ENCODE data around the gene C10orf67. TPM values are rescaled to one million over a fixed set of nuclear protein-coding genes. Genes with fewer than 3 reads are reported as not detected.
"Not testable (repeated sequence)": the region's sequence is repeated elsewhere in the genome, so short reads cannot be mapped to it uniquely, and the experiment has no call there.

The C10orf67 gene
- total and polyA plus RNA-seq, 7 donors = 0.04 TPM; not detected in 6

DNA sequence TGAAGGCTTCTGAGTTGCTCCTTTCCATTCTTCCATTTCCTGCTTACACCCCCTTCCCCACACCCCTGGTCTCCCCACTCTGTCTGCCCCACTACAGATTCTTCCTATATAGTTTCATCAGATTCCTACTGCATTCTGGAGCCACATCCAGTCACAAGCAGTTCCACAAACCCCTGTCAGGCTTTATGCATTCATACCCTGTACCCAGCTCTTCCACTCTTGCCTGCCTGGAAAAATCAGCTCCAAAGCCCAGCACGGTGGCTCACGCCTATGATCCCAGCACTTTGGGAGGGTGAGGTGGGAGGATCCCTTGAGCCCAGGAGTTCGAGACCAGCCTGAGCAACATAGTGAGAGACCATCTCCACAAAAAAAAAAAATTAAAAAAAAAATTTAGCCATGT is 60.4 kb downstream of the C10orf67 start:
- 57 to 67% methylated on average over 3 of the region's 3 CpGs for WGBS, 2 donors
- no peaks in the 10 kb centered on the region for H3K36me3 ChIP-seq
- H3K27me3 ChIP-seq = no peaks in the 10 kb centered on the region
- DNase-seq = no peak
- intact Hi-C loops (cut with DNase I) = no loop called here
- no peaks in the 10 kb centered on the region for H3K4me1 ChIP-seq
- no peaks in the 10 kb centered on the region for H3K9me3 ChIP-seq
- no peak overlapping the region for H3K4me3 ChIP-seq
- no peak overlapping the region for H3K27ac ChIP-seq
- no peak for TF ChIP-seq POLR2A (IDR thresholded peaks at IDR 0.05)
- TF ChIP-seq EP300 (IDR thresholded peaks at IDR 0.05) = no peak
- TF ChIP-seq POLR2AphosphoS5 (IDR thresholded peaks at IDR 0.05) = no peak
- TF ChIP-seq, protein P1, sequence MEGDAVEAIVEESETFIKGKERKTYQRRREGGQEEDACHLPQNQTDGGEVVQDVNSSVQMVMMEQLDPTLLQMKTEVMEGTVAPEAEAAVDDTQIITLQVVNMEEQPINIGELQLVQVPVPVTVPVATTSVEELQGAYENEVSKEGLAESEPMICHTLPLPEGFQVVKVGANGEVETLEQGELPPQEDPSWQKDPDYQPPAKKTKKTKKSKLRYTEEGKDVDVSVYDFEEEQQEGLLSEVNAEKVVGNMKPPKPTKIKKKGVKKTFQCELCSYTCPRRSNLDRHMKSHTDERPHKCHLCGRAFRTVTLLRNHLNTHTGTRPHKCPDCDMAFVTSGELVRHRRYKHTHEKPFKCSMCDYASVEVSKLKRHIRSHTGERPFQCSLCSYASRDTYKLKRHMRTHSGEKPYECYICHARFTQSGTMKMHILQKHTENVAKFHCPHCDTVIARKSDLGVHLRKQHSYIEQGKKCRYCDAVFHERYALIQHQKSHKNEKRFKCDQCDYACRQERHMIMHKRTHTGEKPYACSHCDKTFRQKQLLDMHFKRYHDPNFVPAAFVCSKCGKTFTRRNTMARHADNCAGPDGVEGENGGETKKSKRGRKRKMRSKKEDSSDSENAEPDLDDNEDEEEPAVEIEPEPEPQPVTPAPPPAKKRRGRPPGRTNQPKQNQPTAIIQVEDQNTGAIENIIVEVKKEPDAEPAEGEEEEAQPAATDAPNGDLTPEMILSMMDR (IDR thresholded peaks at IDR 0.05) = no peak

DNA sequence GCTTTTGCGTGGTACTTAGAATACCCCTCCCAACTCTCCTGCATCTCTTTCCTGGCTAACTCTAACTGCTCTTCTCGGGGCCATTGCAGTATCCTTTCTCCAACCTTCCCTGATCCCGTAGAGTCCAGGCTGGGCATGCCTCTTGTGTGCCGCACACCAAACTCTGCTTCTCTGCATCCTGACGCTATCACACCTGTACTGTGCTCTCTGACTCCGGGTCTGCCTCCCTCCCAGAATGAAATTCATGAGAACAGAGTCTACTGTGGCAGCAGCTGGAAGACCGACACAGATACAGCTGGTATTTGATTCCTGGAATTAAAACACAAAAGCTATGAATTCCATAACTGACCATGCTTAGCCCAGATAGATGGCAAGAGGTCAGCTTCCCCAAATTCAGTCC is 60.9 kb downstream of the C10orf67 start:
- no peak for DNase-seq
- Histone ChIP-seq H3K4me3 (no peak overlapping the region), H3K9me3 (no peaks in the 10 kb centered on the region), H3K27ac (no peak overlapping the region), H3K4me1 (no peaks in the 10 kb centered on the region), H3K27me3 (no peaks in the 10 kb centered on the region), H3K36me3 (no peaks in the 10 kb centered on the region)
- WGBS, 2 donors = 60 to 66% methylated on average over 7 of the region's 7 CpGs
- intact Hi-C loops (cut with DNase I) = no loop called here
- TF ChIP-seq POLR2A (IDR thresholded peaks at IDR 0.05) = no peak
- no peak for TF ChIP-seq POLR2AphosphoS5 (IDR thresholded peaks at IDR 0.05)
- TF ChIP-seq EP300 (IDR thresholded peaks at IDR 0.05) = no peak

DNA sequence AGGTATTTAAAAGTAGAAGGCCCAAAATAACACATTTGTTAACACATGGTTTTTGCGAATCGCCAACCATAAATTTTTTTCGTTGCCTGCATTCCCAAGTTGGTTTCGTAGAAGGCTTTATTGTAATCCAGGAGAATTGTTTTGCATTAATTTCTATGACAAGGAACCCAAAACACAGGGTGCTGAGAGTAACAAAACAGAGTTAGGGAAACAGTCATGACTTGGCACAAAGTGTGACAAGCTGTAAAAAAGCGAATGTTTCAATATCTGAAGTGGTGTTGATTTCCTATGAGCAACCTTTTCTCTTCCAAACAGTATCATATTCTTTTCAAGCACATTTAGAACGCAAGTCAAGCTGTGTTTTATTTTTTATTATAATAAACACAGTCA is 63.6 kb downstream of the C10orf67 start:
- no peak overlapping the region for H3K27ac ChIP-seq
- H3K36me3 ChIP-seq = no peaks in the 10 kb centered on the region
- intact Hi-C loops (cut with DNase I) = no loop called here
- no peaks in the 10 kb centered on the region for H3K9me3 ChIP-seq
- no peak for DNase-seq
- no peaks in the 10 kb centered on the region for H3K4me1 ChIP-seq
- 43 to 65% methylated on average over 6 of the region's 6 CpGs for WGBS, 2 donors
- no peak for TF ChIP-seq EP300 (IDR thresholded peaks at IDR 0.05)
- TF ChIP-seq POLR2AphosphoS5 (IDR thresholded peaks at IDR 0.05) = no peak
- no peak for TF ChIP-seq POLR2A (IDR thresholded peaks at IDR 0.05)
- TF ChIP-seq, protein P1 (IDR thresholded peaks at IDR 0.05) = no peak
- H3K27me3 ChIP-seq = no peaks in the 10 kb centered on the region
- no peak overlapping the region for H3K4me3 ChIP-seq

DNA sequence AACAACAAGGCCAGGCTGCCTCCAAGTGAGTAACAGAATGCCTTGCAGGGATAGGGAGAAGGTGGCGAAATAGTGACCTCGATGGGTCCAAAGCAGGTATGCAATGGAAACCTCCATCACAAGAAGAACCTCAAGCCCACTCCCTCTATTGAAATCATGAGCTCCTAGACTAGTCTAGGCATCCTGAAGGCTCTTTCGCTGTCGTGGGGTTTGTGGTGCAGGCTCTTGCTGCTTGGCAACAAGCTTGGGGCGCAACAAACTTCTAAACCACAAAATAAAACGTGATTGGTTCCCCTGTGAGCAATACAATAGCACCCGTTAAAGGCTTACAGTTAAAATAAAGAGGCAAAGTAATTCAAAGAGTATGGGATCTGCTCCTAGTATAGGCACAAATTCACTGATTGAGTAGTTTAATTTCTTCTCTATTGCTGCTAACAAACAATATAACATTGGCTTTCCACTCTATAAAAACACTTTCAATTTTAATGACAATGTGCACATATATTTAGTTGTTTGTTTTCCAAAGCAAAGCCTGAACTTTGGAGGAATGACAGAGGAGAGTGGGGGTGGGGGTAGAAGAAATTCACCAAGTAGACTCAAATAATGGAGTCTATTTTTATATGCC is 64.1 kb downstream of the C10orf67 start:
- WGBS, 2 donors = 27 to 43% methylated on average over 7 of the region's 7 CpGs
- H3K36me3 ChIP-seq = no peaks in the 10 kb centered on the region
- intact Hi-C loops (cut with DNase I) = no loop called here
- no peaks in the 10 kb centered on the region for H3K4me1 ChIP-seq
- TF ChIP-seq POLR2AphosphoS5 (IDR thresholded peaks at IDR 0.05) (no peak), EP300 (IDR thresholded peaks at IDR 0.05) (no peak), POLR2A (IDR thresholded peaks at IDR 0.05) (no peak)
- TF ChIP-seq, protein P1 (IDR thresholded peaks at IDR 0.05) = no peak
- H3K4me3 ChIP-seq = no peak overlapping the region
- DNase-seq = no peak
- no peak overlapping the region for H3K27ac ChIP-seq
- no peaks in the 10 kb centered on the region for H3K9me3 ChIP-seq
- H3K27me3 ChIP-seq = no peaks in the 10 kb centered on the region

DNA sequence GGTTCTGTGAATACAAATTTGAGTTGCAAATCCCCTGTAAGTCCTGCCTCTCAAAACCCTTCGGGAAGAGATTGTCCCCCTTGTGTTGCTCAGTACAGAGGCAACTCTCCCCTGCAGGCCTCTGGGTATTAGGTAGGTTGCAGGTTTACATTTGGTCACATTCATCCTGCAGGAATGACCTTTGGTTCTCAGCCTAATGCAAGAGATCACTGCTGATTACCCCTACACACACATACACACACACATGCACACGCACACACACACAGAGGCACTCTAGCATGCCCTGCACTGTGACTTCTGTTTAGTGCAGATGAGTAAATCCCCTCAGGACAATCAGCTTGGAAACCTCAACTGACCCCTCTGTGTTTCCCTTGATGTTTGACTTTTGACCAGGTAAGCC is 69.2 kb downstream of the C10orf67 start:
- 69 to 89% methylated on average over 2 of the region's 2 CpGs for WGBS, 2 donors

DNA sequence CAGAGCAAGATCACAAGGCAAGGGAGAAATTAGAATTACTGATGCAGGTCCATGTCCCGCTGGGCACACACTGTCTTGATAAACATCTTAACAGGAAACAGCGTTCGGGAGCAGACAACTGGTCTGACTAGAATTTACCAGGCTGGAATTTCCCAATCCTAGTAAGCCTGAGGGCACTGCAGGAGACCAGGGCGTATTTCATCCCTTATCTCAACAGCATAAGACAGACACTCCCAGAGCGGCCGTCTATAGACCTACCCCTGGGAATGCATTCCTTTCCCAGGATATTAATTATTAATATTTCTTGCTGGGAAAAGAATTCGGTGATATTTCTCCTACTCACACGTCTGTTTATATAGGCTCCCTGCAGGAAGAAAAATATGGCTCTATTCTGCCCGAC is 70.4 kb downstream of the C10orf67 start:
- DNase-seq; H3K4me1 ChIP-seq; H3K27ac ChIP-seq; H3K9me3 ChIP-seq; H3K27me3 ChIP-seq; intact Hi-C loops (cut with DNase I); H3K4me3 ChIP-seq; H3K36me3 ChIP-seq: not testable (repeated sequence)
- WGBS, 2 donors = 91 to 92% methylated on average over 9 of the region's 9 CpGs

More for the DNA sequence above, 69.2 kb downstream of the C10orf67 start:
- no peaks in the 10 kb centered on the region for H3K36me3 ChIP-seq
- no peak for TF ChIP-seq POLR2AphosphoS5 (IDR thresholded peaks at IDR 0.05)
- TF ChIP-seq POLR2A (IDR thresholded peaks at IDR 0.05) = no peak
- TF ChIP-seq, protein P1 (IDR thresholded peaks at IDR 0.05) = no peak
- no peak for TF ChIP-seq EP300 (IDR thresholded peaks at IDR 0.05)
- no peak overlapping the region for H3K4me3 ChIP-seq
- H3K27me3 ChIP-seq = no peaks in the 10 kb centered on the region
- no peak overlapping the region for H3K27ac ChIP-seq
- DNase-seq = no peak
- H3K4me1 ChIP-seq = no peaks in the 10 kb centered on the region
- H3K9me3 ChIP-seq = peaks cover 0 to 7% (median 2%) of the 10 kb centered on the region in 4 donors
- intact Hi-C loops (cut with DNase I) = no loop called here

Data from sigmoid colon (tissue), 7 donors.